HepG2 (cell line): ENCODE measurements around the gene IL17C. TPM values are rescaled to one million over a fixed set of nuclear protein-coding genes. Genes with fewer than 3 reads are reported as not detected.
A peak's percentile ranks its signal among the peaks of the same experiment; 100 is the strongest.
"Not testable (repeated sequence)": the region's sequence is repeated elsewhere in the genome, so short reads cannot be mapped to it uniquely, and the experiment has no call there.

Experiments
- ATAC-seq: fragments of 200-7000 bp; cut with Tn5 transposase; 3 replicates; pipeline ENCODE4 v1.9.1; 2020; ENCODE audit warnings: mild to moderate bottlenecking, moderate library complexity
- BruUV-seq: library from RNA; stranded (reverse); fragments of 400-500 nt; replicated peaks from 2 replicates; lab custom pipeline; 2021; lab: Mats Ljungman, UMichigan
- CTCF ChIA-PET: fragments of 300-600 bp; formaldehyde crosslinking; extraction: SDS; loops from one replicate; lab custom pipeline; 2021; ENCODE audit warnings: low total read pairs, inconsistent platforms, low intra/inter-chr PET ratio; lab: Yijun Ruan, JAX
- POLR2A ChIA-PET: fragments of 350-600 bp; sonication (Branson Sonifier 250); formaldehyde crosslinking; loops from one replicate; lab custom pipeline; 2020; ENCODE audit warnings: antibody characterized with exemption, inconsistent platforms; lab: Yijun Ruan, JAX
- DNase-seq: peaks from one replicate; pipeline ENCODE4 v3.0.0-alpha.2; 2015; ENCODE audit warnings: low spot score
- FAIRE-seq: peaks from 3 replicates; lab custom pipeline; 2011; peaks lifted over from hg19 to GRCh38; lab: Jason Lieb, UNC
- H2AFZ ChIP-seq: one replicate; pipeline ENCODE4 v1.6.1; 2011; ENCODE audit warnings: low read length, inconsistent platforms
- H3K27ac ChIP-seq: fragments of 300-600 bp; 3 replicates; pipeline ENCODE4 v1.8.0; 2011; ENCODE audit warnings: mixed run types, mild to moderate bottlenecking, mixed read lengths, low read length, inconsistent platforms; ENCODE audit not compliant: insufficient read depth; ENCODE audit errors: extremely low read length
- H3K27me3 ChIP-seq, 2 experiments: fragments of 200-600 bp in 1 of 2; 2 replicates in 1 of 2; 3 replicates in 1 of 2; pipeline versions ENCODE4 v1.6.0 to v1.8.0; 2011; ENCODE audit warnings: low read length in 2 of 2, mild to moderate bottlenecking in 2 of 2, moderate library complexity in 2 of 2, inconsistent platforms in 1 of 2; ENCODE audit not compliant: insufficient read depth in 2 of 2, control insufficient read depth in 1 of 2
- H3K36me3 ChIP-seq, 2 experiments: fragments of 200-600 bp in 1 of 2; replicated peaks in 1 of 2; 2 replicates in 1 of 2; 3 replicates in 1 of 2; pipeline versions ENCODE4 v1.5.1 to v1.8.0; 2011; ENCODE audit warnings: low read length in 2 of 2, inconsistent platforms in 1 of 2; ENCODE audit not compliant: insufficient read depth in 2 of 2, control insufficient read depth in 1 of 2
- H3K4me1 ChIP-seq: 2 replicates; pipeline ENCODE4 v1.5.1; 2012; ENCODE audit warnings: low read length, inconsistent platforms; ENCODE audit not compliant: insufficient read depth
- H3K4me2 ChIP-seq: 2 replicates; pipeline ENCODE4 v1.6.0; 2011; ENCODE audit warnings: low read depth, low read length, inconsistent platforms
- H3K4me3 ChIP-seq, 3 experiments: fragments of 200-600 bp in 1 of 3; sonication (generic), shearing (Covaris generic) in 1 of 3; replicated peaks in 1 of 3; 2 replicates each; pipeline ENCODE4 v1.5.1; 2011 to 2016; ENCODE audit warnings: low read length in 3 of 3, inconsistent platforms in 2 of 3, low read depth in 2 of 3, mild to moderate bottlenecking in 2 of 3, control low read depth in 1 of 3, mixed read lengths in 1 of 3; ENCODE audit not compliant: insufficient read depth in 1 of 3
- H3K79me2 ChIP-seq: one replicate; pipeline ENCODE4 v1.6.1; 2011; ENCODE audit warnings: low read length, inconsistent platforms; ENCODE audit not compliant: insufficient read depth
- H3K9ac ChIP-seq: 2 replicates; pipeline ENCODE4 v1.6.0; 2011; ENCODE audit warnings: mild to moderate bottlenecking, low read depth, low read length, inconsistent platforms; ENCODE audit not compliant: insufficient read depth
- H3K9me3 ChIP-seq: 2 replicates; pipeline ENCODE4 v1.5.1; 2012; ENCODE audit warnings: mild to moderate bottlenecking, low read length
- H4K20me1 ChIP-seq: 2 replicates; pipeline ENCODE4 v1.6.0; 2011; ENCODE audit warnings: inconsistent platforms, mild to moderate bottlenecking, low read length, moderate library complexity; ENCODE audit not compliant: insufficient read depth
- ATF1 ChIP-seq: IDR thresholded peaks from 2 replicates; pipeline ENCODE4 v1.6.1; 2016; ENCODE audit warnings: mild to moderate bottlenecking, control low read depth
- ZNF441 ChIP-seq: sonication (generic); formaldehyde crosslinking; IDR thresholded peaks from 2 replicates; pipeline ENCODE4 v1.7.0; 2021; ENCODE audit warnings: missing genetic modification reagents, borderline replicate concordance
- WGBS: methylation state at CpG from one replicate; pipeline ENCODE4 v1.1.6; 2017; ENCODE audit warnings: low lambda C conversion rate; 5-methylcytosine and 5-hydroxymethylcytosine counted together
- in situ Hi-C: cut with HindIII; loops from 2 replicates; pipeline ENCODE4 v1.10.0; 2017; ENCODE audit warnings: low pct_unique_long_range_greater_than_20kb; ENCODE audit not compliant: extremely low pct_ligation_motif_present
- intact Hi-C: fragments of 100-400 bp; cut with micrococcal nuclease; formaldehyde crosslinking; loops from one replicate; pipeline ENCODE4 v1.10.0; 2022; ENCODE audit not compliant: unreplicated experiment
- polyA plus RNA-seq, 8 experiments: library from polyadenylated mRNA; depleted of rRNA in 3 of 8; stranded (reverse) in 7 of 8; unstranded in 1 of 8; fragments of >200 nt; fragmentation: Illumina TruSeq in 4 of 8; extraction: Trizol in 4 of 8; gene quantifications; 2 replicates each; pipeline versions ENCODE4 v1.2.1 to v1.2.3, GENCODE V29; 2011 to 2016; ENCODE audit warnings: low read depth in 4 of 8, missing spikeins in 1 of 8, mixed read lengths in 1 of 8; ENCODE audit not compliant: insufficient read depth in 1 of 8
- total RNA-seq, 5 experiments: library from RNA; depleted of rRNA; stranded (reverse); fragments of >200 nt; fragmentation: Illumina TruSeq; extraction: Trizol; gene quantifications; 2 replicates each; pipeline ENCODE4 v1.2.3, GENCODE V29; 2016; ENCODE audit warnings: low read depth in 1 of 5

Gene IL17C
- total and polyA plus RNA-seq, 2 of the 13 experiments (the other 11 are each of a cell fraction or from before 2014, with no cell fraction given), result not detected

- FAIRE-seq, result no peak
- H3K36me3 ChIP-seq, result peaks cover 33 to 76% of the 10 kb centered on the region in 2 experiments
- POLR2A ChIA-PET, result no interaction called here
Observed at GRCh38 chr16:88608076-88608475, 30.3 kb upstream of the IL17C start.

DNA sequence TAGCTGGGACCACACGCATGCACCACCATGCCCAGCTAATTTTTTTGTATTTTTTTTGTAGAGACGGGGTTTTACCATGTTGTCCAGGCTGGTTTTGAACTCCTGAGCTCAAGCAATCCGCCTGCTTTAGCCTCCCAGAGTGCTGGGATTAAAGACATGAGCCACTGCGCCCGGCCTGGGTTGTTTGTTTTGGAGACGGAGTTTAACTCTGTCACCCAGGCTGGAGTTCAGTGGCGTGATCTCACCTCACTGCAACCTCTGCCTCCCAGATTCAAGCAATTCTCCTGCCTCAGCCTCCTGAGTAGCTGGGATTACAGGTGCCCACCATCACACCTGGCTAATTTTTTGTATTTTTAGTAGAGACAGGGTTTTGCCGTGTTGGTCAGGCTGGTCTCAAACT is 28.9 kb upstream of the IL17C start:
- H3K9ac ChIP-seq, H4K20me1 ChIP-seq, intact Hi-C loops, H3K4me2 ChIP-seq, H3K27me3 ChIP-seq, CTCF ChIA-PET, ATAC-seq, H2AFZ ChIP-seq, DNase-seq, BruUV-seq, H3K4me1 ChIP-seq, in situ Hi-C loops, H3K79me2 ChIP-seq: not testable (repeated sequence)
- WGBS, result 94% methylated on average over 8 of the region's 8 CpGs
- H3K36me3 ChIP-seq, result peaks cover 39 to 84% of the 10 kb centered on the region in 2 experiments
- peak; percentile 52; the same call in 1 of the 2 replicates for TF ChIP-seq ZNF441 (CRISPR knock-in tag)
- TF ChIP-seq, all 625 proteins: peak for 1; not testable (repeated sequence) for 624
- POLR2A ChIA-PET, result interaction anchor here (1.4 kb wide), 1 partner anchor 39 kb away, joined by 3 read pairs; no protein-coding TSS in a partner anchor
- not testable (repeated sequence) for H3K4me3 ChIP-seq, H3K27ac ChIP-seq, FAIRE-seq, H3K9me3 ChIP-seq

More at GRCh38 chr16:88608076-88608475, 30.3 kb upstream of the IL17C start:
- 99% methylated on average over 6 of the region's 6 CpGs for WGBS
- H2AFZ ChIP-seq, result no peak overlapping the region
- intact Hi-C loops (no loop called here), in situ Hi-C loops (no loop called here)
- no peak overlapping the region for H3K4me2 ChIP-seq
- DNase-seq, result no peak
- no peak for ATAC-seq
- no peaks in the 10 kb centered on the region for H3K9me3 ChIP-seq
- no peaks in the 10 kb centered on the region for H3K79me2 ChIP-seq
- no peak overlapping the region for H3K27ac ChIP-seq
- no peaks in the 10 kb centered on the region for H3K27me3 ChIP-seq
- no peaks in the 10 kb centered on the region for H4K20me1 ChIP-seq
- no peak for TF ChIP-seq ATF1
- no peaks in the 10 kb centered on the region for H3K4me1 ChIP-seq
- BruUV-seq, result no TSS peak
- no peak overlapping the region for H3K9ac ChIP-seq
- CTCF ChIA-PET, result no interaction called here
- no peak overlapping the region for H3K4me3 ChIP-seq
